Measurements from ENCODE around the gene NCOA5. TPM values are rescaled to one million over a fixed set of nuclear protein-coding genes. Genes with fewer than 3 reads are reported as not detected.

NCOA5 gene
- total RNA-seq, 1 donor from 2014 or later: 26.2 TPM

DNA sequence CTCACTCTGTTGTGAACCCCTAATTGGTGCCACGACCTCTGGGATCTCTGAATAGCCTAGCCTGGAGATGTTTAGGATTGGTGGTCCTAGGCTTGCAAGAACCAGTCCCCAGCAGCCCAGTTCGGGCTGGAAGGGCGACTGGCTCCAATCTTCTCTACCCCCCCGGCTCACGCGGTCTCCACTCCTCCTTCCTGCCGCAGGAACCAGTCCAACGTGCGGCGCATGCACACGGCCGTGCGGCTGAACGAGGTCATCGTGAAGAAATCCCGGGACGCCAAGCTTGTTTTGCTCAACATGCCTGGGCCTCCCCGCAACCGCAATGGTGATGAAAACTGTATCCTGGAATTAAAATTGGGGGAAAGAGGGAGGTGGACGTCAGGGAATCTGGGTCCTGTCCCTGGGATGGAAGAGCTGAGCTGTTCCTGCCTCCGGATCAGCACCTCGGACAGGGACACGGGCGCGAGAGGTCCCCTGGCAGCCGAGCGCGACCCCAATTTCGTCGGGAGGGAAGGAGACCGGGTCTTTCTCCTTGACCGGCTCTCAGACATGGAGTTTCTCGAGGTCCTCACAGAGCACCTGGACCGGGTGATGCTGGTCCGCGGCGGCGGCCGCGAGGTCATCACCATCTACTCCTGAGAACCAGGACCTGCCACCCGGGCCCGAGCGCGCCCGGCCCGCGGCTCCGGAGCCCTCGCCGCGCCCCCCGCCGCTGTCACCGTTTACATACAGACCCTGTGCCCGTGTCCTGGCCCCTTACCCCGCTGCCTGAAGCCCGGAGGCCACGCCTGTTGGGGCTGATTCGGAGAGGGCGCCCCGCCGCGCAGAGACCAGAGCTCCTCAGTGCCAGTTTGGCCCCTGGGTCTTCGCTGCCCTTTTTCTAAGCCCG lies 32.5 kb downstream of the NCOA5 start:
- H3K9me3 Mint-ChIP-seq (ENCODE audit: low read depth): no peaks in the 10 kb centered on the region

GRCh38 chr20:46056027-46056833 lies 33.5 kb downstream of the NCOA5 start:
- Mint-ChIP-seq H3K36me3 (ENCODE audit: low read depth) (peaks cover 11% of the 10 kb centered on the region), H3K4me1 (ENCODE audit: low read depth) (peaks cover 15% of the 10 kb centered on the region), H3K4me3 (ENCODE audit: unreplicated experiment) (no peak overlapping the region), H3K27ac (ENCODE audit: unreplicated experiment) (no peak overlapping the region), H3K9me3 (ENCODE audit: low read depth) (no peaks in the 10 kb centered on the region), H3K27me3 (ENCODE audit: low read depth) (peaks cover 26% of the 10 kb centered on the region)
- DNase-seq (ENCODE audit: low spot score): no peak
- TF ChIP-seq CTCF (IDR thresholded peaks at IDR 0.05): no peak

More for the DNA sequence above, 32.5 kb downstream of the NCOA5 start:
- Mint-ChIP-seq H3K4me1 (ENCODE audit: low read depth) (peaks cover 20% of the 10 kb centered on the region), H3K4me3 (ENCODE audit: unreplicated experiment) (no peak overlapping the region), H3K27ac (ENCODE audit: unreplicated experiment) (no peak overlapping the region), H3K27me3 (ENCODE audit: low read depth) (peaks cover 24% of the 10 kb centered on the region), H3K36me3 (ENCODE audit: low read depth) (peaks cover 20% of the 10 kb centered on the region)
- DNase-seq (ENCODE audit: low spot score): no peak
- no peak for TF ChIP-seq CTCF (IDR thresholded peaks at IDR 0.05)

- TF ChIP-seq CTCF (IDR thresholded peaks at IDR 0.05): no peak
- Mint-ChIP-seq H3K27ac (ENCODE audit: unreplicated experiment) (no peak overlapping the region), H3K4me3 (ENCODE audit: unreplicated experiment) (no peak overlapping the region), H3K9me3 (ENCODE audit: low read depth) (no peaks in the 10 kb centered on the region), H3K36me3 (ENCODE audit: low read depth) (peaks cover 4% of the 10 kb centered on the region), H3K27me3 (ENCODE audit: low read depth) (peaks cover 28% of the 10 kb centered on the region), H3K4me1 (ENCODE audit: low read depth) (peaks cover 9% of the 10 kb centered on the region)
- no peak for DNase-seq (ENCODE audit: low spot score)
Measured at GRCh38 chr20:46055269-46055668, 34.5 kb downstream of the NCOA5 start.

DNA sequence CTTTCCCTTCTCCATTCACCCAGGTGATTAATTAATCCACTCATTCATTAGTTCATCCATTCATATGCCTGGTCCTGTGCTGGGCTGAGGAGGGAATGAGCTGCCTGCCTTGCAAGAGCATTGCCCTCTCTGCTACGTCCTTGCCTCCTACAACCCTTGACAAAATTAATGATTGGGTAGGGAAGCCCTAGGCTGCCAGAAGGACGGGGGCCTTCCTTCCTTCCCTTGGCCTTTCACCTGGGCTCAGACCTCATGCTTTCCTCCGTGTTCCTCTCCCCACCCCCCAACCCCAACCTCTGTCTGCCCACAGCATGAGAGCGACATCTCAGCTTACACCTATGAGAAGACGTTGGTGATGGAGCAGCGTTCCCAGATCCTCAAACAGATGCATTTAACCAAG lies 35.2 kb downstream of the NCOA5 start:
- Mint-ChIP-seq H3K4me1 (ENCODE audit: low read depth) (peaks cover 9% of the 10 kb centered on the region), H3K9me3 (ENCODE audit: low read depth) (no peaks in the 10 kb centered on the region), H3K36me3 (ENCODE audit: low read depth) (no peaks in the 10 kb centered on the region), H3K27me3 (ENCODE audit: low read depth) (peaks cover 30% of the 10 kb centered on the region), H3K4me3 (ENCODE audit: unreplicated experiment) (no peak overlapping the region), H3K27ac (ENCODE audit: unreplicated experiment) (no peak overlapping the region)
- no peak for TF ChIP-seq CTCF (IDR thresholded peaks at IDR 0.05)
- no peak for DNase-seq (ENCODE audit: low spot score)

- H3K36me3 Mint-ChIP-seq (ENCODE audit: low read depth): no peaks in the 10 kb centered on the region
- no peaks in the 10 kb centered on the region for H3K9me3 Mint-ChIP-seq (ENCODE audit: low read depth)
- H3K4me3 Mint-ChIP-seq (ENCODE audit: unreplicated experiment): no peak overlapping the region
- peaks cover 37% of the 10 kb centered on the region for H3K27me3 Mint-ChIP-seq (ENCODE audit: low read depth)
- no peak for DNase-seq (ENCODE audit: low spot score)
- TF ChIP-seq CTCF (IDR thresholded peaks at IDR 0.05): no peak
- peaks cover 4% of the 10 kb centered on the region for H3K4me1 Mint-ChIP-seq (ENCODE audit: low read depth)
- no peak overlapping the region for H3K27ac Mint-ChIP-seq (ENCODE audit: unreplicated experiment)
Measured at GRCh38 chr20:46053416-46053815, 36.3 kb downstream of the NCOA5 start.

All from chondrocyte (in vitro differentiated cells).